NCI-H187 (cell line): Measurements from ENCODE around the gene BMPR2.
"Not testable (repeated sequence)": the region's sequence is repeated elsewhere in the genome, so short reads cannot be mapped to it uniquely, and the experiment has no call there.

Experiments used
- DNase-seq, 2 experiments: peaks; one replicate each; lab custom pipeline; 2025; lab: John Stamatoyannopoulos, UW

The BMPR2 gene

DNA sequence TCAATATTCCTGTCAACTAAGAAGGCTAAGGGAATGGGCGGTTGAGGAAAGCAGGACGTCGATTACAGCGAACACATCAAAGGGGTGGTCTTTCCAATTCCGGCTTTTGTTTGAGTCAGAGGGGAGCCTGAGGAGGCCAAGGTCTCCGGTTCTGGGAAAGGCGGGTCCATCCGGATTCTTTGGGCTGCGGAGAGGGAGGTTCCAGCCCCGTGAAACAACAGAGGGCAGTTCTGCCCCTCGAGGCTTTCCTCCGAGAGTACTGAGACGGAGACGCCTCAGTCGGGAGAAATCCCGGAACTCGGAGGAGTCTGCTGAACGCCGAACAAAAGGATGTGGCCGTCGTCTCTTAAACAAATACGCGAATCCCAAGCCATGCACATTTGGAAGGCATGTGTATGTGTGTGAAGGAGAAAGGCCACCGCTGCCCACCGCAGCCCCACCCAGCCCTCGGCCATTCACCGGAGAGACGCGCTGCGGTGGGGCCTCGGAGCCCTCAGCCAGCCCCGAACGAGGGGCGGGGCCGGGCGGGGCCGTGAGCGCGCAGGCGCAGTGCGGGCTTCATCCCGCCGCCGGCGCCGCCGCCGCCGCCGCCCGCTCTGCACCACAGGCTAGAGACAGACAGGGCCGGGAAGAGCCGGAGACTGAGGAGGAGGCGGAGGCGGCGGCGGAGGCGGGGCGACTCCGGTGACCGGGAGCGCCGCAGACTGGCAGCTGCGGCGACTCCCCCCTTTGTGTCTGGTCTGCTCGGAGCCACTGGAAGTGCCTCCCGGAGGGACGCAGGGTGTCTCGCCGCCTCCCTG lies at the start of gene BMPR2:
BMPR2 (plus strand) TSS at position 719 of the 800 bp plus-strand sequence. CDS start 1,148 bp downstream, outside the sequence.
- peak; percentile 63 to 72 for DNase-seq

DNA sequence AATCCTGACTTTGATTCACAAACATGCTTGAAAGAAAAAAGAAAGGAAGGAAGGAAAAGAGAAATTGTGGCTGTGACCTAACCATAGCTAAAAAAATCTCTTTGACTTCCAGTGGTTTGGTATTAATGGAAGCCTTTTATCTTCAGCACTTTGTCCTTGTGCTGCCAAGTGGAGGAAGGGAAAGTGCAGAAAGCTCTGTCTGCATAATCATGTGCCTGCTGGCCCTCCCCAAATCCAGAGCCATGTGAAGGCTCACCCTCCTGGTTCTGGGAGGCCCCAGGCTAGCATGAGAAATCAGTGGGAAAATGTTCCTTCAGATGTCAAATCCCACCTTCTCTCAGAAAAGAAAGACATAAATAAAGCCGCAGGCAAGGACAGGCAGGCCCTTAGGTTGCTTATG lies 48.3 kb upstream of the BMPR2 start:
- DNase-seq, result no peak

- DNase-seq, result no peak
Measured at GRCh38 chr2:202335791-202336467, 40.2 kb upstream of the BMPR2 start.

- no peak for DNase-seq
Measured at GRCh38 chr2:202337151-202337550, 39.0 kb upstream of the BMPR2 start.

DNA sequence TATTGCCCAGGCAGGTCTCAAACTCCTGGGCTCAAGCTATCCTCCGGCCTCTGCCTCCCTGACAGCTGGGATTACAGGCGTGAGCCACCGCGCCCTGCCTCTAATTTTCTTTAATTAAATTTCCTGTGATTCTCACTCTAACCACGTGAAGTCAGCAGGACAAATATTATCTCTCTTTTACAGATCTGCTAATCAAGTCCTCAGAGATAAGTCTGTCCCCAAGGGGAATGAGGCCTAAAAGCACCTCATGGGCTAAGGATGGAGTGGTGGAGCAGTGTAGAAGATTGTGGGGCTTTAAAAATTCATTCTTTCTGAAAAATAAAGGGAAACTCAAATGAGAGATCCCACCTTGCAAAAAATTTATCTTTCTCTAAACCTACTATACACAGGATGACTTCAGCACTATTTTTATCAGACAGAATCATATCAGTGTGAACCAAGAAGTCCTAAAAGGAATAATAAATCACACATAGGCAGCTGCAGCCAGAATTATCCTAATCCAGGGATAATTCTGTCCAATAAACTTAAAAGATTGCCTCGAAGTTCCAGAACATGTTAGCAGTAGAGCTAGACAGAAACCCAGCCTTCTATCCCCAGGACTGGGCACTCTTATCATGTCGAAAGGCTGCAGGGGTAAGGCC lies 38.3 kb upstream of the BMPR2 start:
- DNase-seq, result no peak

DNA sequence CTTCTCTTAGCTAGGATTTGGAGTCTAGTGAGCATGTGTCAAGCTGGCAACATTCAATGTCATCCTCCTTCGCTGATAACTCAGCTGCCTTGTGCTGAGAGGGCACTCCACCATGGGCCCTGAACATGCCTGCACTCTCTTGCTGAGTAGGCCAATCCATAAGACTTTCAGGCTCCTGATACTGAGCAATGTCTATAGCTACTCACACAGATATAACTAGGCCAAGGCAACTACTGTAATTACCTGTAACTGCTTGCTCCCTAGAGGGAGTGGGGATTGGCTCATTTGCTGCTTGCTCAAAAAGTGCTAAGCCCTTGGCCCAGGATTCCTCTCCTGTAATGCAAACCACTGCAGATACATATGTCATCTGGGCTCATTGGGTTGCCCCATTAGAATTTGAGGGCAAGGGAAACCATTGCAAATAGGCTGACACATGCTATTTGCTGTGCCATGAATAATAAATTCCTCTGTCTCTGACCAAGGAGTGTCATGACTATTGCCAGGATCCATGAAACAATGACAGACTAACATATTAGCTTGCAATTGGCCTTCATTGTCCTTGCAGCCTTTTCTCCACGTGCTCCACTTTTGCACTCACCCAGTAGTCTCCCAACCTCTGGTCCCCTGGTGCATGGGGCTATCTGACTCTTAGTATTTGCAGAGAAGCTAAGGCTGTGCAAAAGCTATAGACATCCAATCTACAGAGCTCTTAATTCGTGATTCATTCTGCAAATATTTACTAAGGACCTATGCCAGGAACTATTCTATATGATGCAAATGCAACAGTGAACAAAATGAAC lies 36.9 kb upstream of the BMPR2 start:
- no peak for DNase-seq

DNA sequence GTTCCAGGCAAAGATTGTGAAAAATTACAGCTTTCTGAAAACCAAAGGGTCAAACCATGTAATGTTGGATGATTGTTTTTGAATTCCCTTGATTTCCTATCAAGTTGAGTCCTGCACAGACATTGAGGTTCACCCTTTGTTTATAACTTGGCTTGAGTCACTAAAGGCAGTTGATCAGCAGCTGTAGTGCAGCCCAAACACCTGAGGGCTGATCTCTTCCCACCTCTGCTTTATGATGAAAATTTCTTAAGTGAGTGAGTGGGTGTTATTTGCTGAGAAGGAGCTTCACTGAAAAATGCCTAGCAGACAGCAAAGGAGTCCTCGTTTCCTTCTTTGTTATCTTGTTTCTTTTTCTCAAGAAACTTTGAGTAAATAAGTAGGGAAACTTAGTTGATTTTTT lies 31.9 kb upstream of the BMPR2 start:
- no peak for DNase-seq

DNA sequence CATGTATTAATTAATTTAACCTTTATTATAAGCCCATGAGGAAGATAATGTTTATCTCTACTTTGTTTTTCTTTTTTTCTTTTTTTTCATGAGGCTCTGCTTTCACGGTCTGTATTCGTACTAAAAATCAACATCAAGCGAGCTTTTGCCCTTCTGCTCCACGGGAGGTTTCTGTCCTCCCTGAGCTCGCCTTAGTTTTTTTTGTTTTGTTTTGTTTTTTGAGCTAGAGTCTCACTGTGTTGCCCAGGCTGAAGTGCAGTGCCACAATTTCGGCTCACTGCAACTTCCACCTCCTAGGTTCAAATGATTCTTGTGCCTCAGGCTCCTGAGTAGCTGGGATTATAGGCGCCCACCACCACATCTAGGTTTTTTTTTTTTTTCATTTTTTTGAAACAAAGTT lies 29.9 kb upstream of the BMPR2 start:
- DNase-seq, result no peak

DNA sequence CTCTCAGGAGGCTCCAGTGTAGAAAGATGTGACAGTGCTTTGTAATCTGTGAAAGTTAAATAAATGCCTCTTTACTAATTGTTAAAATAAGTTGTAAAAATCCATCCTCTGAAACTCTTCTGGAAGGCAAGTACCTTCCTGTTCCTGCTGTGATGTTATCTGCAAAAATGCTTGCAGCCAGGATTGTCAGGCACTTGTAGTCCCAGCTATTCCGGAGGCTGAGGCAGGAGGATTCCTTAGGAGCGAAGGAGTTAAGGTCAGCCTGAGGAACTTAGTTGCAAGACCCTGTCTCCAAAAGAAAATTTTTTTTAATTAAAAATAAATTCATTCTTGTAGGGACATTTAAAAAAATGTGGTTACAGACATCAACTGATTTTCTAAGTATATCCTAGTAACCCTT lies 22.7 kb upstream of the BMPR2 start:
- DNase-seq, result no peak

GRCh38 chr2:202355993-202356505 lies 20.1 kb upstream of the BMPR2 start:
- no peak for DNase-seq

DNA sequence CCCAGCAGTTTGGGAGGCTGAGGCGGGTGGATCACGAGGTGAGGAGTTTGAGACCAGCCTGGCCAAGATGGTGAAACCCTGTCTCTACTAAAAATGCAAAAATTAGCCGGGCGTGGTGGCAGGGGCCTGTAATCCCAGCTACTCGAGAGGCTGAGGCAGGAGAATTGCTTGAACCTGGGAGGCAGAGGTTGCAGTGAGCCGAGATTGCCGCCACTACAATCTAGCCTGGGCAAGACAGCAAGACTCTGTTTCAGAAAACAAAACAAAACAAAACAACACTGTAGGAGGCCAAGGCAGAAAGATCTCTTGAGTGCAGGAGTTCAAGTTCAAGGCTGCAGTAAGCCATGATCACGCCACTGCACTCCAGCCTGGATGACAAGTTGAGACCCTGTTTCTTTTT lies 17.2 kb upstream of the BMPR2 start:
- DNase-seq, result not testable (repeated sequence)

- DNase-seq, result no peak
Measured at GRCh38 chr2:202360646-202361045, 15.5 kb upstream of the BMPR2 start.

DNA sequence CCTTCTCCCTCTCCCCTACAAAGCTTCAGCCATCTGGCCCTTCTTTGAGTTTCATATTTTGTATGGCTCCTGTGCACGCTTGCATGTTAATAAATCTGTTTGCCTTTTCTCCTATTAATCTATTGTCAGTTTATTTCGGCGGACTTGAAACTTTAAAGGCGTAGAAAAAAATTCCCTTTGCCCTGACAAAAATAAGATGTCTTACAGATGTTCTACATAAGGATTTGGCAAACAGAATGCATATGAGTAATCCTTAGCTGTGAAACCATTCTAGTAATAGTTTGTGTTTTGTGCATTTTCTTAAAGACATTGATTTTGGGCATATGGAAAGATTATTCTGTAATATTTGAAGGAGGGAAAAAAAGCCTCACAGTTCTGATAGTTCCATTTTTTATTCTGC lies 15.0 kb upstream of the BMPR2 start:
- no peak for DNase-seq

DNA sequence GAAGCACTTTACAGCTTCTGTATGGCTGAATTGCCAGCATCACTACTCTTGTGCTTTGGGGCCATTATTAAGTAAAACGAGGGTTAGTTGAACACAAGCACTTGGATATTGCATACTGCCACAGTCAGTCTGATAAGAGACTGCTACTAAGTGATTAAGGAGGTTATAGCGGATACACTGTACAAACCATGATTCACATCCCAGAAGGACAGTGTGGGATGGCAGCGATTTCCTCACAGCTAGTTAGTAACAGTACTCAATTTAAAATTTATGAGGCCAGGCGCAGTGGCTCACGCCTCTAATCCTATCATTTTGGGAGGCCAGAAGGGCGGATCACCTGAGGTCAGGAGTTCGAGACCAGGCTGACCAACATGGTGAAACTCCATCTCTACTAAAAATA lies 2.6 kb upstream of the BMPR2 start:
- DNase-seq, result no peak

DNA sequence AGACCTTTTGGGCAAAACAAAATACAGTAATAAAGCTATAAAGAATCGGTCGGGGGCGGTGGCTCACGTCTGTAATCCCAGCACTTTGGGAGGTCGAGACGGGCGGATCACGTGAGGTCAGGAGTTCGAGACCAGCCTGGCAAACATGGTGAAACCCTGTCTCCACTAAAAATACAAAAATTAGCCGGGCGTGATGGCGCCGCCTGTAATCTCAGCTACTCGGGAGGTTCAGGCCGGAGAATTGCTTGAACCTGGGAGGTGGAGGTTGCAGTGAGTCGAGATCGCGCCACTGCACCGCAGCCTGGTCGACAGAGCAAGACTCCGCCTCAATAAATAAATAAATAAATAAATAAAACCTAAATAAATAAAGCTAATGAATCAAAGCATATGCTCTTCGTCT lies 1.7 kb upstream of the BMPR2 start:
- DNase-seq, result not testable (repeated sequence)

DNA sequence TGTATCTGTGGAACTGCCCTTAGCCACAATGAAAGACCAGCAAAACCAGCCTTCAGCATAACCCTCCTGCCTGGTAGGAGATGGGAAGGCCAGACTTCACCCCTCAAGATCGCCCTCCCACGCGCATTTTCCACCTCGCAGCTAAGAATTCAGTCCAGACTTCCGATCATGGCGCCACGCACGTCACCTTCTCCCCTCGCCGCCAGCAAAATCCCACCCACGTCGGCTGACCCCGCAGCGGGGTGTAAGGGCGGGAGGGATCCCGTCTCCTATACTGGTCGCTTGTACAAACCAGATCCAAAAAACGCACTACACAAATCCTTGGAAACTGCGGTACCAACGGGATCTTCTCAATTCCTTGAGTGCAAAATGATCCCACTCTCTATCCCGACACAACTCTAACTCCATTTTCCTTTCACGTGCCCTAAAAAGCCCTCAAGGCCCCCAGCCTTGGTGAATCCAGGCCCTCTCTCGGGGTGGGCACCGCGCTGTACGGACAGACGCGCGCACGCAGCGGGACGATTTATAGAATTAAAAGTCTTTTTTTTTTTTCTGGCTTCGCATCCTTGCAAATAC lies 1.0 kb upstream of the BMPR2 start:
- peak in 1 of 2 experiments; percentile 16 for DNase-seq

- peak in 1 of 2 experiments; percentile 13 for DNase-seq
Measured at GRCh38 chr2:202376460-202377206, 506 bp downstream of the BMPR2 start.

DNA sequence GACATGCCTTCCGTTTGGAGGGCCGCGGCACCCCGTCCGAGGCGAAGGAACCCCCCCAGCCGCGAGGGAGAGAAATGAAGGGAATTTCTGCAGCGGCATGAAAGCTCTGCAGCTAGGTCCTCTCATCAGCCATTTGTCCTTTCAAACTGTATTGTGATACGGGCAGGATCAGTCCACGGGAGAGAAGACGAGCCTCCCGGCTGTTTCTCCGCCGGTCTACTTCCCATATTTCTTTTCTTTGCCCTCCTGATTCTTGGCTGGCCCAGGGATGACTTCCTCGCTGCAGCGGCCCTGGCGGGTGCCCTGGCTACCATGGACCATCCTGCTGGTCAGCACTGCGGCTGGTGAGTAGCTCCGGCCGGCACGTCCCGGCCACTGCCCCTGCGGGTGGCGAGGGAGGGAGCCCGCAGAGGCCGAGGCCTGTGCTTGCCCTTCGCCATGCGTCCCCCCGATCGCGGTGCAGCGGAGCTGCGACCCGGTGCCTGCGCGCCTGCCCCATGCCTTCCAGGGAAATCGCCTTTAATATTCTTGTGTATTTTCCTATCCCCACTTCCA lies 1.2 kb downstream of the BMPR2 start:
- DNase-seq, result no peak

GRCh38 chr2:202378001-202378400 lies 1.9 kb downstream of the BMPR2 start:
- no peak for DNase-seq

GRCh38 chr2:202378662-202379358 lies 2.7 kb downstream of the BMPR2 start:
- no peak for DNase-seq
